ENCODE measurements around the gene SNAP91. TPM values are rescaled to one million over a fixed set of nuclear protein-coding genes. Genes with fewer than 3 reads are reported as not detected.
"Not testable (repeated sequence)": the region's sequence is repeated elsewhere in the genome, so short reads cannot be mapped to it uniquely, and the experiment has no call there.

SNAP91 gene
- total RNA-seq, 1 donor from 2014 or later: not detected

GRCh38 chr6:83615025-83615999 is 93.6 kb downstream of the SNAP91 start:
- ATAC-seq: no peak

GRCh38 chr6:83613378-83613777 is 95.5 kb downstream of the SNAP91 start:
- ATAC-seq: no peak

DNA sequence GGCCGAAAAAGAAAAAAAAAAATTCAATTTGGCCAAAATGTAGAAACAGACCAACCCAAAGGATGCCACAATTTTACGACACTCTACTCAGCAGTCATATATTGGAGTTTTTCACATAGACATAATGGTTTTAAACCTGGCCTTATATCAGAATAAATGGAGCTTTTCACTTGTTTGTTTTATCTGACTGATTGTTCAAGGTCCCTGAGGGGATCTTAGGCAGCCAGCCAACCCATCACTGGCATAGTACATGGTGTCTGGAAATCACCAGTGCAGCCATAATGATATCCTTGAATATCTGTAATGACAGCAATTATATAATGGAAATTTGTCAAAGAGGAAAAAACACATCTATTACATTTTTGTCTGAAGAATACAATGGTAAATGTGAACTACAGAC is 99.7 kb downstream of the SNAP91 start:
- ATAC-seq: no peak

GRCh38 chr6:83605517-83605916 is 103.4 kb downstream of the SNAP91 start:
- no peak for ATAC-seq

- ATAC-seq: no peak
Measured at GRCh38 chr6:83603551-83603950, 105.3 kb downstream of the SNAP91 start.

- ATAC-seq: no peak
Measured at GRCh38 chr6:83601119-83601518, 107.8 kb downstream of the SNAP91 start.

DNA sequence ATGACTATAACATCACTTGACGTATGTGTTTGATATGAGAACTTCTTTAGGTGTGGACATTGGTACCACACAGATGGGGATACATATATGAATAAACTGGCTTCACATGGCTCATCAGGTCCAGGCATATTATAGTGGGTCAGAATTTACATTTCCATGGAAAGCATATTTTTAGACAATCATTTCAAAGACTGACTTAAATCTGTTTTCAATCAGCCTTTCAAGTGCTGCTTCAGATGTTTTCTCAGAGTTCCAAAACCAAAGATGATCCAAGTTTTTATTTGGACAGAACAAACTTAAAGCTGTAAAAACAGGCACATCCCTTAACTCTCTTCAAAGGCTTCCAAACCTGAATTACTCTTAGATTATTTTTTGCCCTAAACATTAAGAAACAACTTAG is 108.4 kb downstream of the SNAP91 start:
- ATAC-seq: no peak

- ATAC-seq: no peak
Measured at GRCh38 chr6:83597511-83597910, 111.4 kb downstream of the SNAP91 start.

- ATAC-seq: no peak
Measured at GRCh38 chr6:83597051-83597450, 111.8 kb downstream of the SNAP91 start.

- ATAC-seq: no peak
Measured at GRCh38 chr6:83594941-83595340, 114.0 kb downstream of the SNAP91 start.

DNA sequence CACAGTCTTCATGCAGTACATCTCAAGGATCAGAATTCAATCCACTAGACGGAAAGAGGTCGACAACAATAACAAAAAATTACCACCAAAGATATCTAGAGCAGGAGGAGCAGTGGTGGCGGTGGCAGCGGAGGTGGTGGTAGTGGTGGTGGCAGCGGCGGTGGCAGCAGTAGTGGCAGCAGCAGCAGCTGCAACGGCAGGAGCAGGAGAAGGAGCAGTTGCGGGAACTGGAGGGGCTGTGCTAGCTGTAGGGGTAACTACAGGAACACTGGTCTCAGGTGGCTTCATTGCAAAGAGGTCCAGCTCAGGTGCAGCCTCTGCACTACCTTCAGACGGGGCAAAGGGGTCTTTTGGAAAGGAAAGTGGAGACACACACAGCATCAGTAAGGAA is 115.5 kb downstream of the SNAP91 start:
- no peak for ATAC-seq

DNA sequence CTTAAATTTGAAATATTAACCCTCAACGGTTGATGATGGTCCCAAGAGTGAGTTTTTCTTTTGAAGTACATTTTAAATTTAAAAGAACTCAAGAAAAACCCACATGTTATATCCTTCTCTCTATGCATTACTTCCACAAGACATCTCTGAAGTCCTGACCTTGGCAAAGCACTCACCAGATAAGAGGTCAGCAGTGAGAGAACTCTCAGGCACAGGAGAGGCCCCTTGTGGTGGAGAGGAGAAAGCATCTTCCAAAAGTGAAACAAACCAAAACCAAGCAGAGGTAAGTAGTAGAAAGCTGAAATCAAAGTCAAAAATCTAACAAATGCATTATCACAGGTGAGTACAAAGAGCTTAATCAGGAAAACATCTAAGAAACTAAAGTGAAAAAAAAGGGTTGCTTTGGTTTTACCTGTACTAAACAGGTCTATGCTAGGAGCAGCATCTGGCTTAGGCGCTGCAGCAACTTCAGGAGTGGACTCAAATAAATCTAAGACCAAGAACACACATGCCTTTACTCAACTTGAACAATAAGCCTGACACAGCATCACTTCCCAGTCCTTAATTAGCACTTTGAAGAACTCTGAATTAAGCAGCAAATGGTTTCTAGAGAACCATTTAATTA is 116.0 kb downstream of the SNAP91 start:
- no peak for ATAC-seq

- no peak for ATAC-seq
Measured at GRCh38 chr6:83590416-83590815, 118.5 kb downstream of the SNAP91 start.

- no peak for ATAC-seq
Measured at GRCh38 chr6:83589076-83589475, 119.8 kb downstream of the SNAP91 start.

- ATAC-seq: no peak
Measured at GRCh38 chr6:83578057-83578456, 130.8 kb downstream of the SNAP91 start.

- ATAC-seq: no peak
Measured at GRCh38 chr6:83574783-83575182, 134.1 kb downstream of the SNAP91 start.

GRCh38 chr6:83571663-83572185 is 137.2 kb downstream of the SNAP91 start:
- ATAC-seq: not testable (repeated sequence)

- no peak for ATAC-seq
Measured at GRCh38 chr6:83558975-83559374, 149.9 kb downstream of the SNAP91 start.

- ATAC-seq: no peak
Measured at GRCh38 chr6:83556871-83557270, 152.0 kb downstream of the SNAP91 start.

- ATAC-seq: not testable (repeated sequence)
Measured at GRCh38 chr6:83551748-83552147, 157.2 kb downstream of the SNAP91 start.

DNA sequence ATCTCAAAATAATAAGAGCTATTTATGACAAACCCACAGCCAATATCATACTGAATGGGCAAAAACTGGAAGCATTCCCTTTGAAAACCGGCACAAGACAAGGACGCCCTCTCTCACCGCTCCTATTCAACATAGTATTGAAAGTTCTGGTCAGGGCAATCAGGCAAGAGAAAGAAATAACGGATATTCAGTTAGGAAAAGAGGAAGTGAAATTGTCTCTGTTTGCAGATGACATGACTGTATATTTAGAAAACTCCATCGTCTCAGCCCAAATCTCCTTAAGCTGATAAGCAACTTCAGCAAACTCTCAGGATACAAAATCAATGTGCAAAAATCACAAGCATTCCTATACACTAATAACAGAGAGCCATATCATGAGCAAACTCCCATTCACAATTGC is 158.4 kb downstream of the SNAP91 start:
- not testable (repeated sequence) for ATAC-seq

DNA sequence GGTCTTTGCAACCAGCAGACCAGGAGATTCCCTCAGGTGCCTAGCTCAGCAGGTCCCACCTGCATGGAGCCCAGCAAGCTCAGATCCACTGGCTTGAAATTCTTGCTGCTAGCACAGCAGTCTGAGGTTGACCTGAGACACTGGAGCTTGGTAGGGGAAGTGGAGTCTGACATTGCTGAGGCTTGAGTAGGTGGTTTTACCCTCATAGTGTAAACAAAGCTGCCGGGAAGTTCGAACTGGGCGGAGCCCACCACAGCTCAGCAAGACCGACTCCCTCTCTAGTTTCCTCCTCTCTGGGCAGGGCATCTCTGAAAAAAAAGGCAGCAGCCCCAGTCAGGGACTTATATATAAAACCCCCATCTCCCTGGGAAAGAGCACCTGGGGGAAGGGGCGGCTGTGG is 162.3 kb downstream of the SNAP91 start:
- no peak for ATAC-seq

- no peak for ATAC-seq
Measured at GRCh38 chr6:83539678-83540077, 169.2 kb downstream of the SNAP91 start.

Data from esophagus mucosa (tissue), 1 donor.